Breast epithelium (tissue), 4 donors: ENCODE results near the gene SNAP47. TPM values are rescaled to one million over a fixed set of nuclear protein-coding genes. Genes with fewer than 3 reads are reported as not detected.

Source experiments
- DNase-seq, 2 donors: peaks; one replicate each; pipeline ENCODE4 v3.0.0-alpha.2; 2019; ENCODE audit warnings: low spot score in 2 of 2
- H3K27ac ChIP-seq, 2 donors: fragments of 200-600 bp; sonication (generic) in 1 of 2; one replicate each; pipeline ENCODE4 v1.5.1; 2016 to 2019; ENCODE audit warnings: mild to moderate bottlenecking in 1 of 2
- H3K27me3 ChIP-seq, 2 donors: fragments of 200-600 bp; sonication (generic) in 1 of 2; one replicate each; pipeline versions ENCODE4 v1.5.1 to v1.6.0; 2017 to 2019; ENCODE audit warnings: control low read depth in 1 of 2, mild to moderate bottlenecking in 1 of 2
- H3K36me3 ChIP-seq: fragments of 200-600 bp; one replicate; pipeline ENCODE4 v1.5.1; 2019
- H3K4me1 ChIP-seq, 2 donors: fragments of 200-600 bp; sonication (generic); one replicate each; pipeline ENCODE4 v1.5.1; 2016 to 2019; ENCODE audit warnings: control low read depth in 1 of 2
- H3K4me3 ChIP-seq, 3 donors: fragments of 200-600 bp; sonication (generic); 1 replicate in 2 of 3; 2 replicates in 1 of 3; pipeline ENCODE4 v1.5.1; 2016 to 2019; ENCODE audit warnings: mild to moderate bottlenecking in 3 of 3, moderate library complexity in 2 of 3
- H3K9me3 ChIP-seq, 2 donors: fragments of 200-600 bp; sonication (generic) in 1 of 2; one replicate each; pipeline ENCODE4 v1.5.1; 2016 to 2019; ENCODE audit warnings: control low read depth in 1 of 2
- POLR2A ChIP-seq: fragments of 450-650 bp; IDR thresholded peaks from one replicate; pipeline ENCODE4 v1.6.1; 2016; ENCODE audit warnings: antibody characterized with exemption, mild to moderate bottlenecking, moderate library complexity
- POLR2AphosphoS5 ChIP-seq, 3 donors: sonication (generic); formaldehyde crosslinking; IDR thresholded peaks; one replicate each; pipeline ENCODE4 v1.6.1; 2017; ENCODE audit warnings: antibody characterized with exemption in 3 of 3
- intact Hi-C: fragments of 100-400 bp; cut with DNase I; formaldehyde crosslinking; loops from one replicate; pipeline ENCODE4 v1.15.1; 2023; ENCODE audit warnings: low total_unique reads
- total RNA-seq, 3 donors: library from RNA; depleted of rRNA; stranded (reverse); fragments of >200 nt; gene quantifications; one replicate each; pipeline ENCODE4 v1.1.0, GENCODE V29; 2016
- TF ChIP-seq, protein P1 (sequence below), 3 donors: fragments of 450-650 bp; IDR thresholded peaks; one replicate each; pipeline ENCODE4 v1.5.1; 2016 to 2017; ENCODE audit warnings: antibody characterized with exemption in 3 of 3, mild to moderate bottlenecking in 3 of 3, moderate library complexity in 3 of 3

SNAP47 gene
- total RNA-seq, 3 donors from 2014 or later, result 28.3 to 60.3 (median 52.1) TPM

DNA sequence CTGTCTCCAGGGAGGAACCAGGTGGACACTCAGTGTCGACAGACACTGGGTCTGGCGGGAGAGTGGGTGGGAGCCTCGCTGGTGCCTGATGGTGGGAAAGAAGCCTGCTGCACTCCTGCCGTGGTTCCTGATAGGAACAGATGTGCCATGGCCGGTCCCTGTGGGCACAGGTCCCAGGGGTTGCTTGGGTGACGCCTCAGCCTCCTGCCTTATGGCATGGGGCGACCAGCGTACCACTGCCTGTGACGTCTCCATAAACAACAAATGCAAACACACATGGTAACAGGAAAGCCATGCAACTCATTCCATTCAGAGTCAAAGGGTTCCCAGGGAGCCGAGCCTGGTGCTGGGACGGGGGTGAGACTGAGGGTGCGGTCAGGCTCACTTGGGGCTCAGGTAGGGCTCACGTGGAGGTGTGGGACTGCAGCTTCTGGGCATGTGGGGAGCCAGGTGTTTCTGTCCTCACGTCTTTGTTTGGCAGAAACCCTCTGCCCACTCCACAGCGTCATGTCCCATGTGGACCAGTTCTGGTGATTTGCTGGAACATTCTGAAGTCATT lies 34.8 kb downstream of the SNAP47 start:
- intact Hi-C loops, result loop anchor here (10.0 kb wide), 1 partner anchor 175 kb away; the partner anchor contains the start of gene WNT9A
- Histone ChIP-seq H3K36me3 (no peaks in the 10 kb centered on the region), H3K9me3 (no peaks in the 10 kb centered on the region), H3K27ac (no peak overlapping the region), H3K27me3 (no peaks in the 10 kb centered on the region), H3K4me3 (no peak overlapping the region), H3K4me1 (no peaks in the 10 kb centered on the region)
- no peak for DNase-seq
- TF ChIP-seq, protein P1, sequence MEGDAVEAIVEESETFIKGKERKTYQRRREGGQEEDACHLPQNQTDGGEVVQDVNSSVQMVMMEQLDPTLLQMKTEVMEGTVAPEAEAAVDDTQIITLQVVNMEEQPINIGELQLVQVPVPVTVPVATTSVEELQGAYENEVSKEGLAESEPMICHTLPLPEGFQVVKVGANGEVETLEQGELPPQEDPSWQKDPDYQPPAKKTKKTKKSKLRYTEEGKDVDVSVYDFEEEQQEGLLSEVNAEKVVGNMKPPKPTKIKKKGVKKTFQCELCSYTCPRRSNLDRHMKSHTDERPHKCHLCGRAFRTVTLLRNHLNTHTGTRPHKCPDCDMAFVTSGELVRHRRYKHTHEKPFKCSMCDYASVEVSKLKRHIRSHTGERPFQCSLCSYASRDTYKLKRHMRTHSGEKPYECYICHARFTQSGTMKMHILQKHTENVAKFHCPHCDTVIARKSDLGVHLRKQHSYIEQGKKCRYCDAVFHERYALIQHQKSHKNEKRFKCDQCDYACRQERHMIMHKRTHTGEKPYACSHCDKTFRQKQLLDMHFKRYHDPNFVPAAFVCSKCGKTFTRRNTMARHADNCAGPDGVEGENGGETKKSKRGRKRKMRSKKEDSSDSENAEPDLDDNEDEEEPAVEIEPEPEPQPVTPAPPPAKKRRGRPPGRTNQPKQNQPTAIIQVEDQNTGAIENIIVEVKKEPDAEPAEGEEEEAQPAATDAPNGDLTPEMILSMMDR (IDR thresholded peaks at IDR 0.05), result no peak
- TF ChIP-seq POLR2A (no peak), POLR2AphosphoS5 (IDR thresholded peaks at IDR 0.05) (no peak)

DNA sequence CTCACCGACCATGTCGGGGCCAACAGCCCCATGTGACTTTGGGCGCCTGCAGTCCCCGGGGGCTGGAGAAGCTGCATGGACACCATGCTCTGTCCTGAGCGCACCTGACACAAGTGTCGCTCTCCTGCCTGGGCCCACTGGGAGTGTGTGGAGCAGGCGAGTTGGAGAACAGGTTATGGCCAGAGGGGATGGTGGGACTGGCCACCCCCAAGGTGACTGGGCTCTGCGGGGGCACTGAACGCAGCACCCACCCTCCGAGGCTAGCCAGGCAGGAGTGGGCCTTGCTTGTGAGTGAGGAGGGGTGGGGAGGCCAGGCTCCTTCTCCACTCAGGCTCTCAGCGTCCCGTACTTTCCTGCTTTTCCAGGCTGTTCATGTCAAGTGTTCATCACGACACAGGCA lies 35.6 kb downstream of the SNAP47 start:
- no peak overlapping the region for H3K27ac ChIP-seq
- no peak overlapping the region for H3K4me3 ChIP-seq
- intact Hi-C loops, result no loop called here
- H3K27me3 ChIP-seq, result no peaks in the 10 kb centered on the region
- no peaks in the 10 kb centered on the region for H3K9me3 ChIP-seq
- no peaks in the 10 kb centered on the region for H3K36me3 ChIP-seq
- no peak for DNase-seq
- no peaks in the 10 kb centered on the region for H3K4me1 ChIP-seq
- TF ChIP-seq POLR2A, result no peak
- TF ChIP-seq, protein P1 (IDR thresholded peaks at IDR 0.05), result no peak

DNA sequence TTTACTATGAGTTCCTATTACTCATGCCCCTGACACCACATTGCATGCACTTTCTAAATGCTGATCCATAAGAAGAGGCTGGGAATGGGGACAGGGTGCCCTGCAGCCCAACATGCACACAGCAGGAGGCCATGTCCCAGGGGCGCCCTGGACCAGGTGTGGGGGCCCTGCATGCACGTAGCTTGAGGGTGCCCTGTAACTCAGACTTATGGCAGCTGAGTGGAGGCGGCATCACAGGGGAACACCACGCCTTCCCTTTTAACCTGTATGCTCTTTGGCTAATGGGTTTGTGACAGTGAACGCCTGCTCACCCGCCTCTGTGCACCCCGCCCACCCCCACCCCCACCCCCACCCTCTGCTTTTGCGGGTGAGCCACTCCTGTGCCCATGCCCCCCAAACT lies 36.1 kb downstream of the SNAP47 start:
- no peak for DNase-seq
- no peaks in the 10 kb centered on the region for H3K27me3 ChIP-seq
- intact Hi-C loops, result no loop called here

DNA sequence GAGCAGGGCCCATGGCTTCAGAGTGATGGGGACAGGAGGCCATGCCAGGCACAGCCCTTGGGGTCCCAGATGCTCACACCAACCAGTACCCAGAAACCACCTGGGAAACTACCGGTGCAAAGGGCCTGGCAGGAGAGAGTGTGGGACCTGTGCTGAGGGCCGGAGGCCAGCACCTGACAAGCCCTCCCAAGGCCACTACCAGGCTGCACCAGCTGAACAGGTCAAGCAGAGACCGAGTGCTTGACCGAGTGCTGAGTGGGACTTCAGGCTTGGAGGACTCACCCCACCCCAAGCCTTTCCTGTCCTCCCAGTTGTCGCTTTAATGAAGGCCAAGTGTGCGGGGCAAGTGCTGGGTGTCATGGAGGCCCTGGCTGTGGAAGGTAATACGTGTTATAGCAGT lies 36.5 kb downstream of the SNAP47 start:
- no peak for TF ChIP-seq POLR2AphosphoS5 (IDR thresholded peaks at IDR 0.05)
- TF ChIP-seq, protein P1 (IDR thresholded peaks at IDR 0.05), result no peak
- no peak for TF ChIP-seq POLR2A
- no peak for DNase-seq
- no peaks in the 10 kb centered on the region for H3K27me3 ChIP-seq
- no peak overlapping the region for H3K4me3 ChIP-seq
- intact Hi-C loops, result no loop called here
- H3K36me3 ChIP-seq, result no peaks in the 10 kb centered on the region
- no peaks in the 10 kb centered on the region for H3K4me1 ChIP-seq
- H3K27ac ChIP-seq, result no peak overlapping the region
- no peaks in the 10 kb centered on the region for H3K9me3 ChIP-seq

More for the DNA sequence above, 36.1 kb downstream of the SNAP47 start:
- Histone ChIP-seq H3K4me3 (no peak overlapping the region), H3K4me1 (no peaks in the 10 kb centered on the region), H3K36me3 (no peaks in the 10 kb centered on the region), H3K9me3 (no peaks in the 10 kb centered on the region), H3K27ac (no peak overlapping the region)
- no peak for TF ChIP-seq POLR2A
- TF ChIP-seq, protein P1 (IDR thresholded peaks at IDR 0.05), result no peak
- no peak for TF ChIP-seq POLR2AphosphoS5 (IDR thresholded peaks at IDR 0.05)

DNA sequence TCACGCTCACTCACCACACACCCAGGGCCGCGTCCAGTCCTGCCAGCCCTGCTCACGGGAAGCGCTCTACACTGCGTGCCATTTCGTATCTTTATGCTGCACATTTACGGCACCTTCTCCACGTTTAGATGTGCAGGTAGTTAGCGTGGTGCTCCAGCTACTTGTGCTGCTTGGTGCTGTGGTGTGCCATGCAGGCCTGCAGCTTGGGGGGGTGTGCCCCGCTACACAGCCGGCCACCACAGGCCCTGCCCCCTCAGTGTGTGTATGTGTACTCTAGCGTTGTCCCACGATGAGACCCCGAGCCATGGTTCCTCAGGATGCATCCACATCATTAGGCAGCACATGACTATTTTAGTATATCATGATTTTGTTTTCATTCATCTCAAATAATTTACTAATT lies 38.3 kb downstream of the SNAP47 start:
- H3K27me3 ChIP-seq, result no peaks in the 10 kb centered on the region
- TF ChIP-seq POLR2A (no peak), POLR2AphosphoS5 (IDR thresholded peaks at IDR 0.05) (no peak)
- TF ChIP-seq, protein P1 (IDR thresholded peaks at IDR 0.05), result no peak
- no peaks in the 10 kb centered on the region for H3K36me3 ChIP-seq
- no peaks in the 10 kb centered on the region for H3K4me1 ChIP-seq
- H3K27ac ChIP-seq, result no peak overlapping the region
- intact Hi-C loops, result no loop called here
- no peak overlapping the region for H3K4me3 ChIP-seq
- no peak for DNase-seq
- H3K9me3 ChIP-seq, result no peaks in the 10 kb centered on the region
